Panc1 (cell line): ENCODE results near the gene GDPD5. TPM values are rescaled to one million over a fixed set of nuclear protein-coding genes. Genes with fewer than 3 reads are reported as not detected.

ENCODE experiments used
- ATAC-seq: fragments of 200-7000 bp; cut with Tn5 transposase; 2 replicates; pipeline ENCODE4 v1.9.1; 2020; ENCODE audit warnings: mild to moderate bottlenecking, moderate library complexity
- BruUV-seq: library from RNA; stranded (reverse); fragments of 400-500 nt; replicated peaks from 2 replicates; lab custom pipeline; 2021; lab: Mats Ljungman, UMichigan
- CTCF ChIA-PET: fragments of 300-600 bp; sonication (Branson Sonifier 250); formaldehyde crosslinking; loops from one replicate; lab custom pipeline; 2022; ENCODE audit warnings: antibody characterized with exemption; lab: Charles Lee
- POLR2A ChIA-PET: fragments of 300-600 bp; sonication (Branson Sonifier 250); formaldehyde crosslinking; loops from one replicate; lab custom pipeline; 2022; ENCODE audit warnings: antibody characterized with exemption; lab: Charles Lee
- DNase-seq: peaks from one replicate; pipeline ENCODE4 v3.0.0-alpha.2; 2010; ENCODE audit warnings: low read depth, low spot score
- H3K27ac ChIP-seq: 2 replicates; pipeline ENCODE4 v1.5.1; 2011; ENCODE audit warnings: mild to moderate bottlenecking, low read length, inconsistent platforms
- H3K27me3 ChIP-seq: fragments of 200-500 bp; sonication (Bioruptor generic); 2 replicates; pipeline ENCODE4 v1.6.0; 2014; ENCODE audit warnings: low read length, inconsistent platforms; ENCODE audit not compliant: control insufficient read depth, insufficient read depth
- H3K36me3 ChIP-seq: fragments of 200-500 bp; sonication (Bioruptor generic); 2 replicates; pipeline ENCODE4 v1.5.1; 2014; ENCODE audit warnings: inconsistent platforms, mild to moderate bottlenecking, low read length, moderate library complexity; ENCODE audit not compliant: control insufficient read depth, insufficient read depth
- H3K4me1 ChIP-seq: 2 replicates; pipeline ENCODE4 v1.5.1; 2011; ENCODE audit warnings: inconsistent platforms, mild to moderate bottlenecking, low read length, moderate library complexity; ENCODE audit not compliant: control insufficient read depth, insufficient read depth
- H3K4me3 ChIP-seq, 2 experiments: 2 replicates each; pipeline ENCODE4 v1.5.1; 2011 to 2012; ENCODE audit warnings: low read depth in 2 of 2, low read length in 2 of 2, mild to moderate bottlenecking in 2 of 2, inconsistent platforms in 1 of 2, moderate library complexity in 1 of 2
- H3K9me3 ChIP-seq: fragments of 200-500 bp; sonication (Bioruptor generic); 2 replicates; pipeline ENCODE4 v1.5.1; 2014; ENCODE audit warnings: low read depth, mild to moderate bottlenecking, inconsistent platforms, low read length, moderate library complexity; ENCODE audit not compliant: control insufficient read depth, insufficient read depth
- CTCF ChIP-seq: fragments of 450-650 bp; IDR thresholded peaks from 2 replicates; pipeline ENCODE4 v1.5.1; 2017; ENCODE audit warnings: mild to moderate bottlenecking
- POLR2AphosphoS5 ChIP-seq: IDR thresholded peaks from 2 replicates; pipeline ENCODE4 v1.6.1; 2012; ENCODE audit warnings: mild to moderate bottlenecking, low read depth, low read length, moderate library complexity
- REST ChIP-seq, 2 experiments: IDR thresholded peaks; 2 replicates each; pipeline ENCODE4 v1.6.1; 2011 to 2012; ENCODE audit warnings: low read depth in 2 of 2, control low read depth in 1 of 2, low read length in 1 of 2, mild to moderate bottlenecking in 1 of 2, moderate library complexity in 1 of 2; ENCODE audit not compliant: insufficient read depth in 1 of 2
- SIN3A ChIP-seq: IDR thresholded peaks from 2 replicates; pipeline ENCODE4 v1.6.1; 2012; ENCODE audit warnings: low read depth, mild to moderate bottlenecking, low read length, moderate library complexity, borderline replicate concordance; ENCODE audit not compliant: insufficient read depth
- TCF7L2 ChIP-seq: IDR thresholded peaks from 2 replicates; pipeline ENCODE4 v1.6.1; 2011; ENCODE audit warnings: mild to moderate bottlenecking, low read depth, low read length, inconsistent platforms
- in situ Hi-C: cut with HindIII; loops from 2 replicates; pipeline ENCODE4 v1.10.0; 2016; ENCODE audit warnings: low sequenced_read_pairs, low pct_unique_long_range_greater_than_20kb
- intact Hi-C: fragments of 100-400 bp; cut with micrococcal nuclease; formaldehyde crosslinking; loops from one replicate; pipeline ENCODE4 v1.10.0; 2022; ENCODE audit not compliant: unreplicated experiment
- total RNA-seq: library from RNA; stranded (reverse); gene quantifications from one replicate; pipeline ENCODE4 v1.2.1, GENCODE V29; 2021; ENCODE audit not compliant: unreplicated experiment

The GDPD5 gene
- total RNA-seq, 1 experiment from 2014 or later = 6.0 TPM

DNA sequence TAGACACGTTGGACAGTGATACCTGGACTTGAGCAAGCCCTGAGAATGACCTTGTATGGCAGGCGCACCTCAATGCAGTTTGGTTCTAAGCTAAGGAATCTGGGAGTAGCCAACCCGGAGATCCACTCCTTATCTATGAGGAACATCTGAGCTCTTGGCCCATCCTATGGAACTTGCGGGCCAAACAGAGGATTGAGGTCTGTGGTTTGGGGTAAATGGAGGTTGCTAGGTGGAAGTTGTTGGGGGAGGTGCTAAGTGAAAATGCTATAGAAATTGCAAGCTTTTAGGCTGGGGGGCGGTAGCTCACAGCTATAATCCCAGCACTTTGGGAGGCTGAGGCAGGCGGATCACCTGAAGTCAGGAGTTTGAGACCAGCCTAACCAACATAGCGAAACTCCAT lies 8.9 kb downstream of the GDPD5 start:
- H3K36me3 ChIP-seq = no peaks in the 10 kb centered on the region
- CTCF ChIA-PET = no interaction called here
- peaks cover 8% of the 10 kb centered on the region; the same call in 1 of the 2 replicates for H3K4me1 ChIP-seq
- no peak for DNase-seq
- no peaks in the 10 kb centered on the region for H3K9me3 ChIP-seq
- intact Hi-C loops = no loop called here
- no peak overlapping the region for H3K27ac ChIP-seq
- TF ChIP-seq CTCF (no peak), SIN3A (no peak), TCF7L2 (no peak), POLR2AphosphoS5 (no peak)
- no peak overlapping the region for H3K4me3 ChIP-seq
- ATAC-seq = no peak
- no TSS peak for BruUV-seq
- in situ Hi-C loops = no loop called here
- H3K27me3 ChIP-seq = no peaks in the 10 kb centered on the region
- POLR2A ChIA-PET = no interaction called here

GRCh38 chr11:75516140-75516539 lies 9.6 kb downstream of the GDPD5 start:
- TF ChIP-seq REST (IDR thresholded peaks at IDR 0.05; ENCODE audit: insufficient read depth in 1 of 2, low read depth in 2 of 2, low read length in 1 of 2) (no peak), TCF7L2 (no peak)
- H3K4me3 ChIP-seq = no peak overlapping the region
- POLR2A ChIA-PET = no interaction called here
- DNase-seq (no peak), ATAC-seq (no peak)
- H3K9me3 ChIP-seq = no peaks in the 10 kb centered on the region
- H3K36me3 ChIP-seq = no peaks in the 10 kb centered on the region
- no TSS peak for BruUV-seq
- H3K27ac ChIP-seq = no peak overlapping the region
- in situ Hi-C loops = no loop called here
- no peaks in the 10 kb centered on the region for H3K27me3 ChIP-seq
- intact Hi-C loops = no loop called here
- CTCF ChIA-PET = no interaction called here
- H3K4me1 ChIP-seq = peaks cover 8% of the 10 kb centered on the region; the same call in 1 of the 2 replicates

DNA sequence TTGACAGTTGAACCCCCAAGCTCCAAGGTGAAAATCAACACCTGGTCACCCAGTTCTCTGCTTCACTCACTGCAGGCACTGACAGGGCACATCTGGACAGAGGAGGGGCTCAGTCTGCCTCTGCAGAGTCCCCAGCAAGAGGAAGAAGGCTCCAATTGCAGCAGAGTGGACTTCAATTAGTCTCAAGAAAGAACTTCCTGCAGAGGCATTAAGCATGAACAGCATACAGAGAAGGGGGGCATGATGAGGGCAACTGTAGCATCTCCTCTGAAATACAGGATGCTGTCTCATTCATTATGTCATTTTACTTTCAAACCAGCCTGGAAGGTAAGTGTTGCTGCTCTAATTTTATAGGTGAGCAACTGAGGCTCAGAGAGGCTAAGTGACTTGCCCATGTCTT lies 11.1 kb downstream of the GDPD5 start:
- no peak for ATAC-seq
- in situ Hi-C loops = no loop called here
- POLR2A ChIA-PET = no interaction called here

More for the DNA sequence above, 11.1 kb downstream of the GDPD5 start:
- Histone ChIP-seq H3K27ac (no peak overlapping the region), H3K4me3 (no peak overlapping the region), H3K36me3 (no peaks in the 10 kb centered on the region), H3K9me3 (no peaks in the 10 kb centered on the region), H3K4me1 (peaks cover 8% of the 10 kb centered on the region; the same call in 1 of the 2 replicates), H3K27me3 (no peaks in the 10 kb centered on the region)
- BruUV-seq = no TSS peak
- intact Hi-C loops = no loop called here
- no peak for DNase-seq
- CTCF ChIA-PET = no interaction called here
- TF ChIP-seq SIN3A (no peak), REST (IDR thresholded peaks at IDR 0.05; ENCODE audit: insufficient read depth in 1 of 2, low read depth in 2 of 2, low read length in 1 of 2) (no peak), CTCF (no peak), POLR2AphosphoS5 (no peak), TCF7L2 (no peak)
